PC-9 (cell line): Measurements from ENCODE around the gene NVL.

Source experiments
- EZH2 ChIP-seq: fragments of 200-600 bp; sonication (generic); IDR thresholded peaks from 2 replicates; pipeline ENCODE4 v1.8.0; 2017; ENCODE audit warnings: antibody characterized with exemption, low read depth
- TF ChIP-seq, protein P1 (sequence below): fragments of 200-600 bp; sonication (generic); conservative IDR thresholded peaks from 2 replicates; pipeline ENCODE4 v1.6.1; 2017; ENCODE audit warnings: mixed run types, antibody characterized with exemption, mild to moderate bottlenecking, moderate library complexity

DNA sequence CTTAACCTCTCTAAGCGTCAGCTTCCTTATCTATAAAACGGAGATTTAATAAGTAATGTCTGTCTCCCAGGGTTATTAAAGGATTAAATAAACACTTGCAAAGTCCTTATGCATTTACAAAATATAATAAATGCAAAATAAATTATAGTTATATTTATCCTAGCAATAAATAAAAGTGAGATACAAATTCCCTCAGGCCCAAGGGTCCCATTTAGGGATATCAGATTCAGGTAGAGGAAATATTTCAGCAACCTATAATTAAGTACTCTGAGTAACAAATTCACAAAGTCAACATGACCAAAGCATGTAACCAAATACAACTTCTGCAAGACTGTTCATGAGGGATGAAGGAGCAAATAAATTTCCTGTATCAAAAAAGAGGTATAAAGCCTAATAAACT lies 17.9 kb downstream of the NVL start:
- TF ChIP-seq EZH2: no peak
- TF ChIP-seq, protein P1, sequence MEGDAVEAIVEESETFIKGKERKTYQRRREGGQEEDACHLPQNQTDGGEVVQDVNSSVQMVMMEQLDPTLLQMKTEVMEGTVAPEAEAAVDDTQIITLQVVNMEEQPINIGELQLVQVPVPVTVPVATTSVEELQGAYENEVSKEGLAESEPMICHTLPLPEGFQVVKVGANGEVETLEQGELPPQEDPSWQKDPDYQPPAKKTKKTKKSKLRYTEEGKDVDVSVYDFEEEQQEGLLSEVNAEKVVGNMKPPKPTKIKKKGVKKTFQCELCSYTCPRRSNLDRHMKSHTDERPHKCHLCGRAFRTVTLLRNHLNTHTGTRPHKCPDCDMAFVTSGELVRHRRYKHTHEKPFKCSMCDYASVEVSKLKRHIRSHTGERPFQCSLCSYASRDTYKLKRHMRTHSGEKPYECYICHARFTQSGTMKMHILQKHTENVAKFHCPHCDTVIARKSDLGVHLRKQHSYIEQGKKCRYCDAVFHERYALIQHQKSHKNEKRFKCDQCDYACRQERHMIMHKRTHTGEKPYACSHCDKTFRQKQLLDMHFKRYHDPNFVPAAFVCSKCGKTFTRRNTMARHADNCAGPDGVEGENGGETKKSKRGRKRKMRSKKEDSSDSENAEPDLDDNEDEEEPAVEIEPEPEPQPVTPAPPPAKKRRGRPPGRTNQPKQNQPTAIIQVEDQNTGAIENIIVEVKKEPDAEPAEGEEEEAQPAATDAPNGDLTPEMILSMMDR: no peak
